Measurements from ENCODE around the gene PLXNC1.

GRCh38 chr12:94245631-94246383 is 97.4 kb downstream of the PLXNC1 start:
- TF ChIP-seq POLR2AphosphoS5 (IDR thresholded peaks at IDR 0.05; ENCODE audit: insufficient read depth in 1 of 2, low read depth in 1 of 2): no peak
- no peak for TF ChIP-seq POLR2A (IDR thresholded peaks at IDR 0.05)
- no peak for TF ChIP-seq CTCF (IDR thresholded peaks at IDR 0.05)
